Limb (tissue), 2 donors: ENCODE measurements around the gene CCL24.
"Not testable (repeated sequence)": the region's sequence is repeated elsewhere in the genome, so short reads cannot be mapped to it uniquely, and the experiment has no call there.

Experiments used
- DNase-seq, 2 donors: peaks; one replicate each; pipeline ENCODE4 v3.0.0-alpha.2; 2016; ENCODE audit errors: extremely low spot score in 2 of 2

CCL24 gene, protein sequence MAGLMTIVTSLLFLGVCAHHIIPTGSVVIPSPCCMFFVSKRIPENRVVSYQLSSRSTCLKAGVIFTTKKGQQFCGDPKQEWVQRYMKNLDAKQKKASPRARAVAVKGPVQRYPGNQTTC

DNA sequence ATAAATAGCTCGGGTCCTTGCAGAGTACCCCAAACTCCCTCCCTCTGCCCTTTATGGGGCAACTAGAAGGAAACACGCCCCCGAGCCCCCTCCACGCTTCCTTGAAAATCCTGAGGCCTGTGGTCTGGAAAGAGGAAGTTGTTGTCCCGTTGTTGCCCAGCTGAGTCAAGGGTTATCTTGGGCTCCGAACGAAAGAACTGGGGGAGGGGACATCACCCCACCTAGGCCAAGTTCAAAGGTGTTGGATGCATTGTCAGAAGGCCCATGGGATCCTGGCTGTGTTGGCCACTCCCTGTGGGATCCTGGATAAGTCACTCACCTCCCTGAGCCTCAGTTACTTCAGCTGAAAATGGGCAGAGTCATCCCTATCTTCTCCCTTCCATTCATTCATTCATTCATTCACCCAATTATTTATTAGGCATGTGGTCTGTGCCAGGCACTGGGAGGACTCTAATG, at the start of gene CCL24:
TSS of gene CCL24 (minus strand) at position 26 of the 456 bp plus-strand sequence. CDS start 91 bp downstream, outside the sequence.
- DNase-seq: no peak

DNA sequence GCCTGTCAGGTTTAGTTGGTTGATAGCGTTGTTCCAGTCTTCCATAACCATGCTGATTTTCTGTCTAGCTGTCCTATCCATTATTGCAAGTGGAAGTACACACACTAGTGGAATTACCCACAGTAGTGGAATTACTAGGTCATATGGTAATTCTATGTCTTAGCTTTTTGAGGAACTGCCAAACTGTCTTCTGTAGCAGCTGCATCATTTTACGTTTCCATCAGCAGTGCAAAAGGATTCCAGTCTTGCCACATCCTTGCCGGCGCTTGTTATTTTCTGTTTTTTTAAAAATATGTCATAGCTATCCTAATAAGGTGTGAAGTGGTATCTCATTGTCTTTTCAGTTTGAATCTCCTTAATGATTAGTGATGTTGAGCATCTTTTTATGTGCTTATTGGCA, 48.0 kb upstream of the CCL24 start:
- no peak for DNase-seq

DNA sequence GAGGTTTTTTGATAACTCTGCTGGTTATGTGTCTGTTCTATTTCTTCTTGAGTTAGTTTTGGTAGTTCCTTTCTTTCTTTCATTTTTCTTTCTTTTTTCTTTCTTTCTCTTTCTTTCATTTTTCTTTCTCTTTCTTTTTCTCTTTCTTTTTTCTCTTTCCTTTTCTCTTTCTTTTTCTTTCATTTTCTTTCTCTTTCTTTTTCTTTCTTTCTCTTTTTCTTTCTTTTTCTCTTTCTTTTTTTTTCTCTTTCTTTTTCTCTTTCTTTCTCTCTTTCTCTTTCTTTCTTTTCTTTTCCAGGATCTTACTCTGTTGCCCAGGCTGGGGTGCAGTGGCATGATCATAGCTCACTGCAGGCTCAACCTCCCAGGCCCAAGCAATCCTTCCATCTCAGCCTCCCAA, 44.8 kb upstream of the CCL24 start:
- DNase-seq: no peak

DNA sequence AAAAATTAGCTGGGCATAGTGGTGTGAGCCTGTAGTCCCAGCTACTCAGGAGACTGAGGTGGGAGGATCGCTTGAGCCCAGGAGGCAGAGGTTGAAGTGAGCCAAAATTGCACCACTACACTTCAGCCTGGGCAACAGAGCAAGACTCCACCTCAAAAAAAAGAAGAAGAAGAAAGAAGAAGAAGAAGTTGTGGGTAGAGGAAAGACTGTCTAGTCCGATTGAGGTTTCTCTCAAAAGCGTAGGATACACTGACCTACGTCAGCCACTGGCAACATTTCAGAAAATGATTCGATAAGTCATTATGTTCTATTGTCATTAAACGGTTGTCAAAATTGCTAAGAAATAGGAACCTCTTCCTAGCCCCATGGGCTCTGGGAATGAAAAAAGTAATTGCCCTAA, 42.9 kb upstream of the CCL24 start:
- no peak for DNase-seq

DNA sequence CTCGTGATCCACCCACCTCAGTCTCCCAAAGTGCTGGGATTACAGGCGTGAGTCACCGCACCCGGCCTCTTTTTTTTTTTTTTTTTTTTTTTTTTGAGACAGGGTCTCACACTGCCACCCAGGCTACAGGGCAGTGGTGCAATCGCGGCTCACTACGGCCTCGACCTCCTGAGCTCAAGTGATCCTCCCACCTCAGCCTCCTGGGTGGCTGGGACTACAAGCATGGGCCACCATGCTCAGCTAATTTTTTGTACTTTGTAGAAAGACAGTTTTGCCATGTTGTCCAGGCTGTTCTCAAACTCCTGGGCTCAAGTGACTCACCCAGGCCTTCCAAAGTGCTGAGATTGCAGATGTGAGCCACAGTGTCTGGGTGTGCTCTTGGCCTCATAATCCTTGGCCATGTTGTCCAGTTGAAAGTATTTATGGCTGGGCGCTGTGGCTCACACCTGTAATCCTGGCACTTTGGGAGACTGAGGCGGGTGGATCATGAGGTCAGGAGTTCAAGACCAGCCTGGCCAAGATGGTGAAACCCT, 41.3 kb upstream of the CCL24 start:
- not testable (repeated sequence) for DNase-seq

DNA sequence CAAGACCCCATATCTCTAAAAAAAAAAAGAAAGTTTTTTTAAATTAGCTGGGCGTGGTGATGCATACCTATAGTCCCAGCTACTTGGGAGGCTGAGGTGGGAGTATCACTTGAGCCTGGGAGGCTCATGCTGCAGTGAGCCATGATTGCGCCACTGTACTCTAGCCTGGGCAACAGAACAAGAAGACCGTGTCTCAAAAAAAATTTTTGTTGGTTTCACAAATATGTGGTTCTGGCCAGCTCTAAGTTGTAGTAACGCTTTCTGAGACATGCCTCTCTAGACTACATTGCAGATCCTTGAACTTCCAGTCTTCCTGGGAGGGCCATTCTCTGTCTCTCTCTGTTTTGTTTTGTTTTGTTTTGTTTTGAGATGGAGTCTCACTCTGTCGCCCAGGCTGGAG, 40.6 kb upstream of the CCL24 start:
- DNase-seq: no peak

DNA sequence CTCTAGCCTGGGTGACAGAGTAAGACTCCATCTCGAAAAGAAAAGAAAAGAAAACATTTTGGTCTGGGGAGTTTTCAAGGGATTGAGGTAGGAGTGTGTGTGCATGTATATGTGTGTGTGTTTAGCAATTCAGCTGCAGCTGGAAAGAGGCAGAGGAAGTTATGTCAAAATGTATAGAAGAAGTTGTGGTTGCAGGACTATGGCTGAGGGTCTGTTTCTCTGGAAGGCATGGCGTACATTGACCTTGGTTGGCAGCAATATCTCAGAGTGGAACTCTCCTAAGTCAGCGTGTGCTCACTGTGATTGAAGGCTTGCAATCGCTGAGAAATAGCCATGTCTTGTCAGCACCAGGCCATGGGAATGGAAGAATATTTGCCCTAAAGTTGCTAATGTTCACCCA, 36.6 kb upstream of the CCL24 start:
- no peak for DNase-seq

DNA sequence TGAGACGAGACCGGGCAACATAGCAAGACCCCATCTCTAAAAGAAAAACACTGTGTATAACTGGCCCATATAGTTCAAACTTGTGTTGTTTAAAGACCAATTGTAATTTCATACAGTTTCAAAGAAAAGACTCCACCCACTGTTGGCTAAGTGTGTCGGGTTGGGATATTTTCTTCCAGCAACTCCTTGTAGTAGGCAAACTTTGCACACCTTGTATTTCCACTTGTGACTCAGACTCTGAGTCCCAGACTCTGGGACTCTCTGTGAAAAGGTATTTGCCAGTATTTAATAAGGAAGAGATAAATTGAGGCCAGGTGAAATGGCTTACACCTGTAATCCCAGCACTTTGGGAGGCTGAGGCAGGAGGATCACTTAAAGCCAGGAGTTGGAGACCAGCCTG, 36.0 kb upstream of the CCL24 start:
- no peak for DNase-seq

DNA sequence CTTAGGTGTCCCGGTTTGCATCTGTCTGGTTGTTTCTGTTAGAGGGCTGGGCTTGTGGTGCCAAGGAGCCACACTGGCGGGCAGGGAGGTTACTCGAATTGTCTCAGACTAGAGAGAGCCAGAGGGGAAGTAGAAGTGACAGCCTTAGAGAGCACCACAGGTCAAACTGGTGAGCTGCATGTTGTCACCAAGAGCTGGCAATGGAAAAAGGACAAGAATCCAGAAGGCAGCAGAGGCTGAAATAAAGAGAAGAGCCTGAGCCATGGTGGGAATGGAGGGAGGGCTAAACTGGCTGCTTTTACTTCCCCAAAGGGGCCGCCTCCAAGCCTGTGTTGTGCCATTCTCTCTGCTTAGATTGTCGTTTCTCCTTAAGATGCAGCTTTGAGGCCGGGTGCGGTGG, 34.1 kb upstream of the CCL24 start:
- no peak for DNase-seq

DNA sequence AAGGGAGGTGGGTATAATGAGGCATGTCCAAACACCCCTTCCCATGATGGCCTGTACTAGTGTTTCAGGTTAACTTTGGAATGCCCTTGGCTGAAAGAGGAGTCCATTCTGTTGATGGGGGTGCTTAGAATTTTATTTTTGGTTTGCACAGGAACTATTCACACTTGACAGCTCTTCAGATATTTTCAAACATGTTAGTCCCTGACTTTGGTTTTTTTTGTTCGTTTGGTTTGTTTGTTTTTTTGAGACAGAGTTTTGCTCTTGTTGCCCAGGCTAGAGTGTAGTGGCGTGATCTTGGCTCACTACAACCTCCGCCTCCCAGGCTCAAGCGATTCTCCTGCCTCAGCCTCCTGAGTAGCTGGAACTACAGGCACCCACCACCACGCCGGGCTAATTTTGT, 31.5 kb upstream of the CCL24 start:
- not testable (repeated sequence) for DNase-seq

DNA sequence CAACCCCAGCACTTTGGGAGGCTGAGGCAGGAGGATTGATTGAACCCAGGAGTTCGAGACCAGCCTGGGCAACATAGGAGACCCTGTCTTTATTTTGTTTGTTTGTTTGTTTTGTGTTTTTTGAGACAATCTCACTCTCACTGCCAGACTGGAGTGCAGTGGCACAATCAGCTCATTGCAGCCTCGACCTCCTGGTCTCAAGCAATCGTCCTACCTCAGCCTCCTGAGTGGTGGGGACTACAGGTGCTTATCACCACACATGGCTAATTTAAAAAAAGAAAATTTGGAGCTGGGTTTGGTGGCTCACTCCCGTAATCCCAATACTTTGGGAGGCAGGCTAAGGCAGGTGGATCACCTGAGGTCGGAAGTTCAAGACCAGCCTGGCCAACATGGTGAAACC, 30.6 kb upstream of the CCL24 start:
- DNase-seq: no peak

DNA sequence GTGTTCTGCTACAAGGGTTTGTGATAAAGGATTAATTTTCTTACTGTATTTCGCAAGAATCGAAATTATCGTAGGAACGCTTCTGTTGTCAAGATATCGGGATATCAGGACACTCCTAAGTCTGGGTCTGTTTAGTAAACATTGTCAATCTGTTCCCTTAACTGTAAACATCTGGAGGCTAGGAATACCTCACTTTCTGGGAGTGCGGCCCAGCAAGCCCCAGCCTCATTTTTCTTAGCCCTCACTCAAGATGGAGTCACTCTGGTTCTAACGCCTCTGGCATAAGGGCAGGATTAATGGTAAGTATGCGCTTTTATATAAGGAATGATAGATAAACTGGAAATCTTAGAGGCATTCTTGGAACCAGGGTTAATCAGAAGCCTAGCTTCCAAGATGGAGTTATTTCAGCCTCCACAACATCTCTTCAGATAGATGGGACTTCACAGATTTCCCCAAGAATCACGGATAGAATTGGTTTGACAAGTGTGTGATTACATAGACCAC, 30.1 kb upstream of the CCL24 start:
- no peak for DNase-seq

DNA sequence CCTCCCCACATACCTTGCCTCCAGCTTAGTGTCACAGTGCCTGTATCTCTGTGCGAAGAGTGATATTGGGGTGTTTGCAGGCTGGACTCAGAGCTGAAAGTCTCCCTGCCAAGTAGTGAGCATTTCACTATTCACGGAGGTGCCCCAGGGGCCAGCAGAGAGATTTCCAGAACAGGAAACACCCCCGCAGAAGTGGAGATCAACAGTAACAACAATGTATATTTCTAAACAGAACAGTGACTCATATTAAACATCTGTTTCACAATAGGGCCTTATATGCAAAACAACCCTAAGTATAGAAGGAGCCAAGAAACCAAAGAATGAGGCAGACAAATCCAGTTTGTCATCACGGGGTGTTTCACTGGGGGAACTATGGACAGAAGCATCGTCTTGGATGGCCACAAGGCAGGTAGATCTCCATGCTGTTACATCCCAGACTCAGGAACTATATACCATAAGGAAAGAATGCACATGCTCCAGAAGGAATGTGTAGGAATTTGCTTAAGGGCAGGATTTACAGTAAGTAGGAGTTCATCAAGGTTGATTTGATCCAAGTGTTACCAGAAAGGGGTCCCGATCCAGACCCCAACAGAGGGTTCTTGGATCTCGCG, 29.3 kb upstream of the CCL24 start:
- peak; percentile 41 to 50 for DNase-seq

DNA sequence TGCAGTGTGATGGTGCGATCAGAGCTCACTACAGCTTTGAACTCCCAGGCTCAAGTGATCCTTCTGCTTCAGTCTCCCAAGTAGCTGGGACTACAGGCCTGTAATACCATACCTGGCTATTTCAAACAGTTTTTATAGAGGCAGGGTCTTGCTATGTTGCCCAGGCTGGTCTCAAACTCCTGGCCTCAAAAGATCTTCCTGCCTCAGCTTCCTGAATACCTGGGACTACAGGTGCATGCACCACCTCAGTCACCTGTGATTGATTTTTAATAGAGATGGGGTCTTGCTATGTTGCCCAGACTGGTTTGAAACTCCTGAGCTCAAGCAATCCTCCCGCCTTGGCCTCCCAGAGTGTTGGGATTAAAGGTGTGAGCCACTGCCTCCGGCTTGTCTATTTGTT, 26.4 kb upstream of the CCL24 start:
- no peak for DNase-seq

DNA sequence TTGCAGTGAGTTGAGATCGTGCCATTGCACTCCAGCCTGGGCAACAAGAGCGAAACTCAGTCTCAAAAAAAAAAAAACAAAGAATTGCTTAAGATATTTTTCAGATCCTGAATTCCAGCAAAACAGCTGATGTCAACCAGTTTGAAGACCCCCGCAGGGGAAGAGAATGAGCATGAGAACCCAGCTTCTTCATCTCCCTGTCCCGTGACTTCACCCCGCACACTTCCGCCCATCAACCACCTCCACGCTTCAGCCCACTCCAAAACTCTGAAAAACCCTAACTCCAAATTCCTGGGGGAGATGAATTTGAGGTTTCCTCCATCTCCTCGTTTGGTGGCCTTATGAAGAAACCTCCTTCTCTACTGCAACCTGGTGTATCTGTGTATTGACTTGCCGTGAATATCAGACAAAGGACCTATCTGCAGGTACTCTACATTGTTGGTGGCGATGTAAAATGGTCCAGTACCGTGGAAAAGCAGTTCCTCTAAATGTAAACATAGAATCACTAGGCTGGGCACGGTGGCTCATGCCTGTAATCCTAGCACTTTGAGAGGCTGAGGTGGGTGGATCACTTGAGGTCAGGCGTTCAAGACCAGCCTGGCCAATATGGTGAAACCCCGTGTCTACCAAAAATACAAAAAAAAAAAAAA, 24.8 kb upstream of the CCL24 start:
- not testable (repeated sequence) for DNase-seq

DNA sequence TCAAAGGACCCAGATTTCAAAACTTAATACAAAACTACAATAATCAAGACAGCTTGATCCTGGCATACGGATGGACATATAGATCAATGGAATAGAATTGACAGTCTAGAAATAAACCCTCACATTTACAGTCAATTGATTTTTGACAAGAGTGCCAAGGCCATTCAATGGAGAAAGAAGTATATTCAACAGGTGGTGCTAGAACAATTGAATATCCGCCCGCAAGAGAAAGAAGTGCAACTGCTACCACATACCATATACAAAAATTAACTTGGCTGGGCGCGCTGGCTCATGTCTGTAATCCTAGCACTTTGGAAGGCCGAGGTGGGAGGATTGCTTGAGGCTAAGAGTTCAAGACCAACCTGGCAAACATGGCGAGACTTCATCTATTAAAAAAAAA, 23.2 kb upstream of the CCL24 start:
- no peak for DNase-seq

DNA sequence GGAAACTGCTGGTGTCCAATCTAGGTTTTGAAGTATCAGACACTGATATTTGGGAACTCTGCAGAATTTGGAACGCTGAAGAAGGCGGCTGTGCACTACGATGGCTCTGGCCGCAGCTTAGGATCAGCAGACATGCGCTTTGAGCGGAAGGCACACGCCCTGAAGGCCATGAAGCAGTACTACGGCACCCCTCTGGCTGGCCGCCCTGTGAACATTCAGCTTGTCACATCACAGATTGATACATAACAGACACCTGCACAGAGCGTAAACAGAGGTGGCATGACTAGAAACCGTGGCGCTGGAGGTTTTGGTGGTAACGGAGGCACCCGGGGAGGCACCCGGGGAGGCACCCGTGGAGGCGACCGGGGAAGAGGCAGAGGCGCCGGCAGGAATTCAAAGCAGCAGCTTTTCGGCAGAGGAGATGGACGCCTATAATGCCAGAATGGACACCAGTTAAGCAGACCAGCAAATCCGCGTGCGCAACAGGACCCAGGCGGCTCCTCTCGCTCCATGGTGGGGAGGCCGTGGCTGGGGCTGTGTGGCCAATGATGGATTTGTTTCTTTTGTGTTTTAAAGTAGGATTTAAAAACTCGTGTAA, 22.2 kb upstream of the CCL24 start:
- no peak for DNase-seq

DNA sequence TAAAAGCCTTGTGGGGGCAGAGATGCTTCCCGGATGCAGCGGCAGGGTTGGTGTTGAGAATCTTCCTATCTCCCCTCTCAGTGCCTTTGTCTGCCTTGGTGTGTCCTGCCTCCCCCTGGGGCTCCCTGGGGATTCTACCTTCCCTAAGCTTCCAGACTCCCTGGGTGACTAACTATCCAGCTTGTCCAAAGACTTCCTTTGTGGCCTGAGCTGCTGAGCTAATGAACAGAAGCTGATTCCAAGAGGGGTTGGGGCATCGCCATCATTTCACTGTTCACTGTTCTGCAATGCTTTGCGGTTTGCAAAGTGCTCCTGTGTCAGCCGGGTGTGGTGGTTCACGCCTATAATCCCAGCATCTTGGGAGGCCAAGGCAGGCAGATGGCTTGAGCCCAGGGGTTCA, 20.1 kb upstream of the CCL24 start:
- not testable (repeated sequence) for DNase-seq

DNA sequence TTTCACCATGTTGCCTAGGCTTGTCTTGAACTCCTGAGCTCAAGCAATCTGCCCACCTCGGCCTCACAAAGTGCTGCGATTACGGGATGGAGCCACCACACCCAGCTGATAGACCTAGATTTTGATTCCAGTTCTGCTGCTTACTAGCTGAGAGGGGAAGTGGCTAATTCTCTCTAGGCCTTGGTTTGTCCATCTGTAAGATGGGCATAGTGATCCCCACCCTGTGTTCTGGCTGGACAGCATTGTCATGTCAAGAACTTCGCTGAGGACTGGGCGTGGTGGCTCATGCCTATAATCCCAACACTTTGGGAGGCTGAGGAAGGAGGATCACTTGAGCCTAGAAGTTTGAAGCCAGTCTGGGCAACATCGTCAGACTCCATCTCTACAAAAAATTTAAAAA, 17.4 kb upstream of the CCL24 start:
- no peak for DNase-seq

DNA sequence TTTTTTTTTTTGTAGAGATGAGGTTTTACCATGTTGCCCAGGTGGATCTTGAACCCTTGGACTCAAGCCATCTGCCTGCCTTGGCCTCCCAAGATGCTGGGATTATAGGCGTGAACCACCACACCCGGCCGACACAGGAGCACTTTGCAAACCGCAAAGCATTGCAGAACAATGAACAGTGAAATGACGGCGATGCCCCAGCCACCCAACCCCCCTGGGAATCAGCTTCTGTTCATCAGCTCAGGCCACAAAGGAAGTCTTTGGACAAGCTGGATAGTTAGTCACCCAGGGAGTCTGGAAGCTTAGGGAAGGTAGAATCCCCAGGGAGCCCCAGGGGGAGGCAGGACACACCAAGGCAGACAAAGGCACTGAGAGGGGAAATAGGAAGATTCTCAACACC, 16.1 kb upstream of the CCL24 start:
- not testable (repeated sequence) for DNase-seq

DNA sequence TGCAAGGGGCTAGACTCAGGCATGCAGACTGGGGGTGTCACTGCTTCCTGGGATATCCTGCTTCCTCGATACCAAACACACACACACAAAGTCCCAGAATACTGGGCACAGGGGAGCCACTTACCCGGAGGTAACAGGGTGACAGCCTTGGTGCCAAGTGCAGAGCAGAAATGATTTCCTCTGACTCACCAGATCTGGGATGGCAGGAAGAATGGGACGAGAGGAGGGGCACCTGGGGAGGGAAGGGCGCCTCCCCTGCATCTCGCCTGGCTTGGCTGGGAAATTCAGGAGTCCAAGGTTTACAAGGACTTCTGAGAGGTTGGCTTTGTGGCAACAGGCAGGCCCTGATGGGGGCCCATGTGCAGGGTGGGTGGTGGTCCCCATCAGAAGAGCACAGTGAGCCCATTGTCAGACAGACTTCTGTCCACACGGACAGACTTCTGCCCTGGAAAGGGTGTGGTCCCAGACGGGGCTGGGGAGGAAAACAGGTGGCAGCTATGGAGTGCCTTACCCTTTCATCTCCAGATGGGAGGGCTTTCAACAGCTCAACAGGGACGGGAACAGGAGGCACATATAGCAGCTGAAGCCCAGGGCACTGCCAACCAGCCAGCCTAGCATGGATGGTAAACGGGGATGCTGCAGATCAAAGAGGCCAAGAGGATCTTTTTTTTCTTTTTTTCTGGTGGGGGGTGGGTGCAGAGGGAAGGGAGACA, 9.7 kb upstream of the CCL24 start:
- DNase-seq: no peak

DNA sequence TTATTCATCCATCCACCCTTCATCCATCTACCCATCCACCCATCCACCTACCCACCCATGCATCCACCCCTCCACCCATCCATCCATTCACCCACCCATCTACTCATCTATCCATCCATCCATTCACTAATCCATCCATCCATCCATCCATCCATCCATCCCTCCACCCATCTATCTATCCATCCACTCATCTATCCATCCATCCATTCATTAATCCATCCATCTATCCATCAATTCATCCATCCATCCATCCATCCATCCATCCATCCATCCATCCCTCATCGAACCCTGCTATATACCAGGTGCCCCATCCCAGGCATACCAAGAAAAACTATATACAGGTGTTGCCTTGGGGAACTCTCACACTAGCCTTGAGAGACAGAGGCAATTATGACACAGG, 7.1 kb upstream of the CCL24 start:
- no peak for DNase-seq
